PFSK-1 (cell line): ENCODE results near the gene ADGRE1.

Source experiments
- FOXP2 ChIP-seq: optimal IDR thresholded peaks from 2 replicates; pipeline ENCODE3; 2011; ENCODE audit warnings: borderline replicate concordance, control low read depth, inconsistent platforms; ENCODE audit not compliant: insufficient read depth; ENCODE audit errors: extremely low read length, extremely low read depth
- POLR2AphosphoS5 ChIP-seq: IDR thresholded peaks from 2 replicates; pipeline ENCODE4 v1.6.1; 2012; ENCODE audit warnings: low read depth, mild to moderate bottlenecking, control low read depth, low read length, moderate library complexity
- REST ChIP-seq, 2 experiments: IDR thresholded peaks; 2 replicates each; pipeline versions ENCODE4 v1.6.1 to v1.8.0; 2011 to 2012; ENCODE audit warnings: low read depth in 2 of 2, low read length in 2 of 2, control low read depth in 1 of 2, inconsistent platforms in 1 of 2, mild to moderate bottlenecking in 1 of 2, moderate library complexity in 1 of 2; ENCODE audit not compliant: insufficient read depth in 1 of 2
- SIN3A ChIP-seq: IDR thresholded peaks from 2 replicates; pipeline ENCODE4 v1.6.1; 2012; ENCODE audit warnings: mild to moderate bottlenecking, low read length, moderate library complexity, borderline replicate concordance; ENCODE audit not compliant: insufficient read depth
- TAF1 ChIP-seq: IDR thresholded peaks from 2 replicates; pipeline ENCODE4 v1.6.1; 2012; ENCODE audit warnings: low read length, control low read depth, borderline replicate concordance; ENCODE audit not compliant: insufficient read depth

Gene ADGRE1

GRCh38 chr19:6856749-6857372 is 30.5 kb upstream of the ADGRE1 start:
- TF ChIP-seq POLR2AphosphoS5: no peak

- no peak for TF ChIP-seq REST (IDR thresholded peaks at IDR 0.05; ENCODE audit: insufficient read depth in 1 of 2, low read depth in 2 of 2, low read length in 2 of 2)
- no peak for TF ChIP-seq FOXP2
- TF ChIP-seq SIN3A: no peak
- TF ChIP-seq POLR2AphosphoS5: no peak
- no peak for TF ChIP-seq TAF1
Measured at GRCh38 chr19:6861683-6862286, 25.6 kb upstream of the ADGRE1 start.

GRCh38 chr19:6862673-6863078 is 24.7 kb upstream of the ADGRE1 start:
- peak; percentile 45 for TF ChIP-seq FOXP2
- TF ChIP-seq REST (IDR thresholded peaks at IDR 0.05; ENCODE audit: insufficient read depth in 1 of 2, low read depth in 2 of 2, low read length in 2 of 2): no peak

GRCh38 chr19:6864325-6864940 is 22.9 kb upstream of the ADGRE1 start:
- TF ChIP-seq SIN3A (no peak), POLR2AphosphoS5 (no peak), REST (IDR thresholded peaks at IDR 0.05; ENCODE audit: insufficient read depth in 1 of 2, low read depth in 2 of 2, low read length in 2 of 2) (no peak), FOXP2 (no peak), TAF1 (no peak)

GRCh38 chr19:6865849-6866248 is 21.5 kb upstream of the ADGRE1 start:
- no peak for TF ChIP-seq TAF1
- no peak for TF ChIP-seq FOXP2
- TF ChIP-seq SIN3A: no peak
- no peak for TF ChIP-seq POLR2AphosphoS5
- TF ChIP-seq REST (IDR thresholded peaks at IDR 0.05; ENCODE audit: insufficient read depth in 1 of 2, low read depth in 2 of 2, low read length in 2 of 2): no peak
